ENCODE data around the gene BRD3OS. TPM values are rescaled to one million over a fixed set of nuclear protein-coding genes. Genes with fewer than 3 reads are reported as not detected.

The BRD3OS gene
- polyA plus RNA-seq, 3 donors = 7.4 to 13.6 (median 7.5) TPM

DNA sequence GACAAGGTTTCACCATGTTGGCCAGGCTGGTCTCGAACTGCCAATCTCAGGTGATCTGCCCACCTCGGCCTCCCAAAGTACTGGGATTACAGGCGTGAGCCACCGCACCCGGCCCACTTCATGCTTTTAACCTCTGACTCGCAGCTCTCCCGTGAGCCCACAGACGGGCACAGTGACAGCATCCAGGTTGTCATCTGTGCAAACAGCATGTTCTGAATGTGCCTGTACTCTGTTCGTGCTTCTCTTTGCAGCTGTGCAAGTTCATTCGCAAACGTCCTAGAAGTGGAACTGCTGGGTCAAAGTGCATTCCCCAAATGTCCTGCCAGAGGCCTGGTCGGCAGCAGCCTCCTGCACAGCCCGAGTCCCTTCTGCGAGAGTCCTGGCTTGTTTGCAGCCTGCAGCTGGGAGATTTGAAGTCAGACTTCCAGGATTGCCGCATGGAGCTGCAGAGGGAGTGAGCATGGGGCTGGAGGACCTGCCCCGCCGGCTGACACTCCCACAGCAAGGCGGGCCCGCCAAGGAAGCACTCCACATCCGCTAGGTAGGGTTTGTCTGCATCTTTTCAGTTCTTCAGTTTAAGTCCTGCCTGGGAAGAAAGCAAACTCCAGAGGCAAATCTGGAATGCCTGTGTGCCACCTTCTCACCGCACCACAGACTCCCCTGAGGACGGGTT is 3.4 kb downstream of the BRD3OS start:
- WGBS, 3 donors = 74 to 87% (median 84%) methylated on average over 22 of the region's 22 CpGs
- no peak overlapping the region for H3K27ac ChIP-seq (ENCODE audit: low read depth, low read length)

GRCh38 chr9:134029248-134030226 is 4.3 kb downstream of the BRD3OS start:
- WGBS, 3 donors = 83 to 90% (median 88%) methylated on average over 21 of the region's 21 CpGs
- no peak overlapping the region for H3K27ac ChIP-seq (ENCODE audit: low read depth, low read length)

DNA sequence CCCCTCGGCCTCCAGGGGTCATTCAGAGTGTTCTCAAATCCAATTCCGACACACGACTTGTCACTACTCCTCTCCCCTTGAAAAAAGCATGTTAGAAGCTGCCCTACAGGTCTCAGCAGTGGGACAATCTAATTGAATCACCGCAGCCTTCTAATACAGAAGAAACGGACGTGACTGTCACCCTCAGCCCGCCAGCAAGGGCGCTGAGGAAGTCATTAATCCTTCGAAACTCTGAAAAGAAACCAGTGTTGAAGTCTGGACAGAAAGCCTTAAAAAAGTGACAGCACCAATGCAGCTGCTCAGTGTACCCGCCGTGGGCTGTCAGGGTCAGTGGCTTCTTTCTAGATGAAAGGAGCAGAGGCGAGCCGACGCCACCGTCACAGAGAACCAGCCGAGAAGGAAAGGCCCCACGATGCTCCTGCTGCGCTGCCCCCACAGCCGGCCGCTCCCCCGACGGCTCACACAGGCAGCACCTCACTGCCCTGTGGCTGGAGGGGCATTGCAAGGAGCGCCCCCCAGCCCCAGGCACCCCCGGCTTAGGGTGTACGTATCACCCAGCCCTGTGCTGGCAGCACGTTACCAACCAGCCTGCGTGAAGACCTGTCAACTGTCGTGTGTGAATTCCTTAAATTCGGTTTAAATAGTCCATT is 5.7 kb downstream of the BRD3OS start:
- 85 to 90% (median 90%) methylated on average over 29 of the region's 29 CpGs for WGBS, 3 donors
- no peak overlapping the region for H3K27ac ChIP-seq (ENCODE audit: low read depth, low read length)

DNA sequence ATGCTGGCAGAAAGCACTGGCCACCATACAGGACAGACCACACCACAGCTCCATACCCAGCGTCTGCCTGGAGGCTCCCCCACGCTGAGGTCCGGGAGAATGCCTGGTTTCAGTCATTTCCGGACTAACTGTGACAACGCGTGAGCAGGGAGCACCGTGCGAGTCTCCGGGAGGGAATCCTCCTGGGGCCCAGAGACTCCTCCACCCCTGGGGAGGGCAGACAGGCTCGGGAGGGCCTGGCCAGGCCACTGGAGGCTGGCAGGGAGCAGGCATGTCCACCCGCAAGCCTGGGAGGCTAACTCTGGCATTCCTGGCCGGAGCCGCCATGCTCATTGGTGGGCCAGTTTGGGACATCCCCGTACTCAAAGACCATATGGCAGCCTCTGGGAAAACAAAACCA is 6.5 kb downstream of the BRD3OS start:
- 83 to 91% (median 87%) methylated on average over 14 of the region's 14 CpGs for WGBS, 3 donors

GRCh38 chr9:134032456-134033222 is 7.4 kb downstream of the BRD3OS start:
- no peak overlapping the region for H3K27ac ChIP-seq (ENCODE audit: low read depth, low read length)
- 91 to 96% (median 96%) methylated on average over 40 of the region's 40 CpGs for WGBS, 3 donors

More for the DNA sequence above, 6.5 kb downstream of the BRD3OS start:
- H3K27ac ChIP-seq (ENCODE audit: low read depth, low read length) = no peak overlapping the region

- no peak overlapping the region for H3K27ac ChIP-seq (ENCODE audit: low read depth, low read length)
- WGBS, 3 donors = 93 to 94% (median 94%) methylated on average over 26 of the region's 26 CpGs
These were observed 8.4 kb downstream of the BRD3OS start for GRCh38 chr9:134033516-134034214.

DNA sequence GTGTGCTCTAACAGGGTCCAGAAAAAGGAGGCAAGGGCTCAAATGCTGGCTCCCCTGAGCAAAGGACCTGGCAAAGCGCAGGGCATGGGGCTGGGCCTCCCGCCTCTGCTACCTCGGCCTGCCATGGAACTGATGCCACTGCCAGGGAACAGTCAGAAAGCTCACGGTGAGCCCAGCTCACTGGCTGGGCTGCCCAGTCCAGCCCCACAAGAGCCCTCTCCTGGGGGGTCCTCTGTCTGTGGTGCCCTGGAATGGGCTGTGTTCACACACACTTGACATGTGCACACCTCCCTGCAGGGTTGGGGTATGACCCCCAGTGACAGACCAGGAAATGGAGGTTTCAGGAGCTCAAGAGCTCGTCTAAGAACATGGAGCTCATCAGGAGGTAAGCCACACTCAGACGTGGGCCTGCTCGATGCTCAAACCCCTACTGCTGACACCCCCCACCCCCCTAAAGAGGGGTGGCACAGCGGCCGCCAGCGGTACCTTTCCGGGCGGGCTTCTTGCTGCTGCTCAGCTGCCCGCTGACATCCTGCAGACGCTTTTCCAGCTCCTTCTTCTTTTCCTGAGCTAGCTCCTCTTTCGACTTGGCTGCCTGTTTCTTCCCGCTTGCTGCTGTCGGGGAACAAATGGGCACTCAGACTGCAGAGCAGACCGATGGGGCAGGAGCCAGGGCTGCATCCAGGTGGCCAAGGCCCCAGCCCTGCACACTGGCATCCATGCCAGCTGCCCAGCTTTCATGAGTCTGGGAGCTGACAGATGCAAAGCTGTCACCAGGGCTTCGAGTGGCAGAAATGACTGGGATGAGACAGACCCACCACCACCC is 9.1 kb downstream of the BRD3OS start:
- WGBS, 3 donors = 94 to 95% (median 95%) methylated on average over 19 of the region's 19 CpGs
- H3K27ac ChIP-seq (ENCODE audit: low read depth, low read length) = no peak overlapping the region

DNA sequence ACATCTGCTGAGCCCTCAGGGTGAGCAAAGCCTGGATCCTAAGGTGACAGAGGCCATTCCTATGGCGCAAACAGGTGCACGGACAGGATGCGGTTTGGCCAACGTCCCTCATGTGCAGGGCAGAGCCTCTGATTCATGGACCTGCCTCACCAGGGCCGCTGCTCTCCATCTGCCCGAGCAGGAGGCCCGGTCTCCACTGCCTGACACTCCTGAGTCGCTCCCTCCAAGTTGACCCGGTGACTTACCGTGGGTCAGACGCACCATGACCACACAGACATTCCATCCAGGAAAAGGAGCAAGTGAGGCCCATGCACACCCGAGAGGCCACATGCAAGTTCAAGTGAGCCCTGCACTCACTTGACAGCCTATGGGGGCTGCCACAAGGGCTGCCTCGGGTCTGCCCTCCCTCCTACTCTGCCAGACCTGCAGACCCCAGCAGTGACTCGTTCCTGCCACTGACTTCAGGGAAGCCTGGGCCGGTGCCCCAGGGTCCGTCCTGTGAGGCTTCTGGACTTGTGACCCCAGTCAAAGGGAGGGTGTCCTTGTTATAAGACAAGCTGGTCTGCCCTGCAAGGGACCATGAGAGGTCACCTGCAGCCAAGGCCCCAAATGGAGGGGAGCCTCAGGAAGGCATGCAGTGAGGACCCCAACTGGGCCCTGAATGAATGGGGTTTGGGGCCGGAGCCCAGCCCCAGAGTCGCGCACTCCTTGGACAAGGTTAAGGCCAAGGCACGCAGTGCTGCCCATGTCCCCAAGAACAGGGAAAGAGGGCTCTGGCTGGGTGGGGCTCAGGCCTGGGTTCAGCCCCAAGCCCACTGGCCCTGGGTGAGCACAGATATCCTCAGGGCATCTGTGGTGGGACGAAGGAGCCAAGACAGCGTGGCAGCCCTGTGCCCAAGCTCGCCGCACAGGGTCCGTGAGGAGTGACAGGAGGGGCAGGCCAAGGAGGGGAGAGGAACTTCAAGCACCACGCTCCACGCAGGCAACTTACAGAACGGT is 10.1 kb downstream of the BRD3OS start:
- WGBS, 3 donors = 94 to 95% (median 94%) methylated on average over 28 of the region's 28 CpGs

GRCh38 chr9:134036130-134036529 is 10.8 kb downstream of the BRD3OS start:
- 93 to 95% (median 95%) methylated on average over 16 of the region's 16 CpGs for WGBS, 3 donors

More for the DNA sequence above, 10.1 kb downstream of the BRD3OS start:
- H3K27ac ChIP-seq (ENCODE audit: low read depth, low read length) = no peak overlapping the region

GRCh38 chr9:134037641-134038040 is 12.4 kb downstream of the BRD3OS start:
- H3K27ac ChIP-seq (ENCODE audit: low read depth, low read length) = no peak overlapping the region
- WGBS, 3 donors = 96 to 100% (median 98%) methylated on average over 2 of the region's 2 CpGs

More at GRCh38 chr9:134036130-134036529, 10.8 kb downstream of the BRD3OS start:
- no peak overlapping the region for H3K27ac ChIP-seq (ENCODE audit: low read depth, low read length)

DNA sequence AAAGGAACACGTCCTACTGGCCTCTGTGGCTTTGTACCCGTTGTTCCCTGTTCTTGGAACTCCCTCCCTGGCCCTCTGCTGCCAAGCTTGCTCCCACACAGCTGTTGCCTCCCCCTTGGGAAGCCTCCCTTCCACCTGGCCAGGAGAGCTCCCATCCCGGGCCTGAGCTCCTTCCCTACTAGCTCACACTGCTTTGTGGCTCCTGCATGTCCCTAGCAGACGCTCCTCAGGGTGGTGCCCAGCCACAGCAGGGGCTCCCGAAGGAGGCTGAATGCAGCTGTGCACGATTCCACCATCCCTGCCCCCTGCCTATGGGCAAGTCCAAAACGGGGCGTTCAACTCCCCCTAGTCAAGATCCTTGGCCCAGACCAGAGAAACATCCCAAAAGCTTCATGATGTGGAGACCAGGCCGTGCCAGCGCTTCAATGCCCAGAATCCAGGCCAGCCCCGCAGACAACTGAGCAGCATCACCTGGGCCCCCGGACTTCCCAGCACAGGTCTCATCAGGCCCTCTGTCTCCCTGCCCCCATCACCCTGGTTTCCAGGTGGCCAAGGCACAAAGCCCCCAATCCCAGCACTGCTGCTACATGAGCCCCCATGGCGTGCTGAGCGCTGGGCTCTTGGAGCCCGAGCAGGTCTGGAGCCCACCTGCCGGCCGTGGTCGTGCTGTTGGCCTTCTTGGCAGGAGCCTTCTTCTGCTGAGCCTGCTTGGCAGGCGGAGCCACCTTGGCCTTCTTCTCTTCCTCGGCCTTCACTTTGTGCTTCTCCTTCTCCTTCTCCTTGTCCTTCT is 14.3 kb downstream of the BRD3OS start:
- H3K27ac ChIP-seq (ENCODE audit: low read depth, low read length) = no peak overlapping the region
- WGBS, 3 donors = 89 to 96% (median 92%) methylated on average over 20 of the region's 20 CpGs

GRCh38 chr9:134040176-134040565 is 14.9 kb downstream of the BRD3OS start:
- H3K27ac ChIP-seq (ENCODE audit: low read depth, low read length) = no peak overlapping the region
- WGBS, 3 donors = 93 to 97% (median 95%) methylated on average over 17 of the region's 17 CpGs

GRCh38 chr9:134040781-134041648 is 15.7 kb downstream of the BRD3OS start:
- 61 to 73% (median 64%) methylated on average over 18 to 21 of the region's 21 CpGs for WGBS, 3 donors
- no peak overlapping the region for H3K27ac ChIP-seq (ENCODE audit: low read depth, low read length)

DNA sequence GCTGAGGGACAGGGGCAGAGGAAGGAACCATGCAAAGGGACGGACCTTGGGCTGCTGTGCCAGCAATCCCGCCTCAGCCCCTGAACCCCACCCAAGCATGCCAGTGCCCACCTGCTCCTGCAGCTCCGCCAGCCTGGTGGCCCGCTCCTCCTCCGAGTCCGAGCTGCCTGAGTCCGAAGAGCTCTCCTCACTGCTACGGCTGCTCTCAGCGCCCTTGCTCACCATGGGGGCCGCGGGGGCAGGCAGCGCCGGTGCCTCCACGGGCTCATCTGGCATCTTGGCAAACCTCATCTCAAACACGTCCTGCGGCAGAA is 16.3 kb downstream of the BRD3OS start:
- no peak overlapping the region for H3K27ac ChIP-seq (ENCODE audit: low read depth, low read length)
- 87 to 93% (median 92%) methylated on average over 15 to 16 of the region's 16 CpGs for WGBS, 3 donors

All from adipose tissue (tissue), 3 donors.